Suprapubic skin (tissue), 4 donors: ENCODE results near the gene OR14A2. TPM values are rescaled to one million over a fixed set of nuclear protein-coding genes. Genes with fewer than 3 reads are reported as not detected.
"Not testable (repeated sequence)": the region's sequence is repeated elsewhere in the genome, so short reads cannot be mapped to it uniquely, and the experiment has no call there.

Source experiments
- DNase-seq, 2 donors: peaks; one replicate each; pipeline ENCODE4 v3.0.0-alpha.2; 2019; ENCODE audit warnings: low spot score in 2 of 2
- H3K27ac ChIP-seq: fragments of 200-600 bp; sonication (generic); one replicate; pipeline ENCODE4 v1.5.1; 2019
- H3K27me3 ChIP-seq: fragments of 200-600 bp; sonication (generic); one replicate; pipeline ENCODE4 v1.5.1; 2019
- H3K36me3 ChIP-seq: fragments of 200-600 bp; sonication (generic); one replicate; pipeline ENCODE4 v1.5.1; 2019
- H3K4me1 ChIP-seq: fragments of 200-600 bp; sonication (generic); one replicate; pipeline ENCODE4 v1.5.1; 2019
- H3K4me3 ChIP-seq: fragments of 200-600 bp; sonication (generic); one replicate; pipeline ENCODE4 v1.5.1; 2019; ENCODE audit warnings: mild to moderate bottlenecking
- H3K9me3 ChIP-seq: fragments of 200-600 bp; sonication (generic); one replicate; pipeline ENCODE4 v1.5.1; 2019
- EP300 ChIP-seq: sonication (generic); formaldehyde crosslinking; IDR thresholded peaks from one replicate; pipeline ENCODE4 v1.6.1; 2017; ENCODE audit warnings: antibody characterized with exemption
- POLR2A ChIP-seq, 2 donors: fragments of 450-650 bp; IDR thresholded peaks; one replicate each; pipeline ENCODE4 v1.6.1; 2017; ENCODE audit warnings: antibody characterized with exemption in 2 of 2, mild to moderate bottlenecking in 2 of 2, moderate library complexity in 2 of 2
- POLR2AphosphoS5 ChIP-seq, 3 donors: sonication (generic); formaldehyde crosslinking; IDR thresholded peaks; one replicate each; pipeline ENCODE4 v1.6.1; 2017; ENCODE audit warnings: antibody characterized with exemption in 3 of 3
- WGBS: methylation state at CpG from one replicate; pipeline ENCODE4 v1.1.5; 2018; 5-methylcytosine and 5-hydroxymethylcytosine counted together
- total RNA-seq, 4 donors: library from RNA; depleted of rRNA; stranded (reverse); fragments of >200 nt; gene quantifications; one replicate each; pipeline ENCODE4 v1.1.0, GENCODE V29; 2016
- TF ChIP-seq, protein P1 (sequence below), 2 donors: fragments of 200-600 bp in 1 of 2; fragments of 450-650 bp in 1 of 2; sonication (generic) in 1 of 2; IDR thresholded peaks; one replicate each; pipeline ENCODE4 v1.5.1; 2016 to 2019; ENCODE audit warnings: antibody characterized with exemption in 2 of 2, mild to moderate bottlenecking in 1 of 2, moderate library complexity in 1 of 2

OR14A2 gene
- total RNA-seq, 4 donors from 2014 or later: not detected

DNA sequence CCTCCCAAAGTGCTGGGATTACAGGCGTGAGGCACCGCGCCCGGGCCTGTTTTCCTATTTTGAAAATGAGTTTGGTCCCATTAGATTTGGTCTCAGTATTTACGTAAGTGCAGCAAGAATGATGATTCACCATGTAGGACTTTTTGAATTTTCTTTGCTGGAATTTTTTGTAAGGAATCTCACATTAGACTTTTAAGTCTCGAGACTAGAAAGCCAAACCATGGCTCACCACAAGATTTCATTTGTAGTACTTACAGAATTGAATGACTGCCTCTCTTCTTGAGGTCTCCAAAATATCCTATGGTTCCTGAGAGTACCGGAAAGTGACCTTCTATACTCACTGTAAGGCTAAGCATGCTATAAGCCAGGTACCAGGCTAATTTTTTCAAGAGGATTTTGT lies 325 bp downstream of the OR14A2 start:
- H3K4me3 ChIP-seq: no peak overlapping the region
- peaks cover 22% of the 10 kb centered on the region for H3K9me3 ChIP-seq
- no peak for DNase-seq
- no peaks in the 10 kb centered on the region for H3K27me3 ChIP-seq
- no peaks in the 10 kb centered on the region for H3K36me3 ChIP-seq
- H3K4me1 ChIP-seq: no peaks in the 10 kb centered on the region
- no peak overlapping the region for H3K27ac ChIP-seq
- TF ChIP-seq POLR2A (IDR thresholded peaks at IDR 0.05) (no peak), POLR2AphosphoS5 (IDR thresholded peaks at IDR 0.05) (no peak), EP300 (no peak)
- TF ChIP-seq, protein P1, sequence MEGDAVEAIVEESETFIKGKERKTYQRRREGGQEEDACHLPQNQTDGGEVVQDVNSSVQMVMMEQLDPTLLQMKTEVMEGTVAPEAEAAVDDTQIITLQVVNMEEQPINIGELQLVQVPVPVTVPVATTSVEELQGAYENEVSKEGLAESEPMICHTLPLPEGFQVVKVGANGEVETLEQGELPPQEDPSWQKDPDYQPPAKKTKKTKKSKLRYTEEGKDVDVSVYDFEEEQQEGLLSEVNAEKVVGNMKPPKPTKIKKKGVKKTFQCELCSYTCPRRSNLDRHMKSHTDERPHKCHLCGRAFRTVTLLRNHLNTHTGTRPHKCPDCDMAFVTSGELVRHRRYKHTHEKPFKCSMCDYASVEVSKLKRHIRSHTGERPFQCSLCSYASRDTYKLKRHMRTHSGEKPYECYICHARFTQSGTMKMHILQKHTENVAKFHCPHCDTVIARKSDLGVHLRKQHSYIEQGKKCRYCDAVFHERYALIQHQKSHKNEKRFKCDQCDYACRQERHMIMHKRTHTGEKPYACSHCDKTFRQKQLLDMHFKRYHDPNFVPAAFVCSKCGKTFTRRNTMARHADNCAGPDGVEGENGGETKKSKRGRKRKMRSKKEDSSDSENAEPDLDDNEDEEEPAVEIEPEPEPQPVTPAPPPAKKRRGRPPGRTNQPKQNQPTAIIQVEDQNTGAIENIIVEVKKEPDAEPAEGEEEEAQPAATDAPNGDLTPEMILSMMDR (IDR thresholded peaks at IDR 0.05): no peak
- 93% methylated on average over 7 of the region's 7 CpGs for WGBS

DNA sequence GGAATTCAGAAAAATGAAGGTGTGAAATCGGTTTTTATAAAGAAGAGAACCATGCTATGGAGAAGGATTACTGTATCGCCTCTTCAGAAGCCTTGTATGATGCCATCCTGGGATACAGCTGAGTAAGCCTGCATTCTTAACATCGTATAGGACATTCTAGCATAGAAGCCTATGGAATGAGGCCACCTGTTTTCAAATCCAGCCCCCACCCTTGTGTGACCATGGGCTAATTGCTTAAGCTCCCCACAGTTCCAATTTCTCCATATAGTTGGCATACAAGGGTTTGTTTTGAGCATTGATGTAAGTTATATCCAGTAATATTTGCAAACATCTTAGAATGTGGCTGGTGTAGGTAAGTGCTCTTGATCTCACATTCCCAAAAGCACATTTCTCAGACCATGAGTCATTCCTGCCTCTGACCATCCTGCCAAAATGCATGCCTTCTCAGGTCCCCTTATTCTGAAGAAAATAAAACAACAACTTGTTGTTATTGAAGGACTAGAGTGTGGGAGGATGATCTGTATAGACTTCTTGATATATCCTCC lies 1.5 kb downstream of the OR14A2 start:
- WGBS: 83% methylated on average over 3 of the region's 3 CpGs
- TF ChIP-seq POLR2AphosphoS5 (IDR thresholded peaks at IDR 0.05): no peak
- no peak for DNase-seq

DNA sequence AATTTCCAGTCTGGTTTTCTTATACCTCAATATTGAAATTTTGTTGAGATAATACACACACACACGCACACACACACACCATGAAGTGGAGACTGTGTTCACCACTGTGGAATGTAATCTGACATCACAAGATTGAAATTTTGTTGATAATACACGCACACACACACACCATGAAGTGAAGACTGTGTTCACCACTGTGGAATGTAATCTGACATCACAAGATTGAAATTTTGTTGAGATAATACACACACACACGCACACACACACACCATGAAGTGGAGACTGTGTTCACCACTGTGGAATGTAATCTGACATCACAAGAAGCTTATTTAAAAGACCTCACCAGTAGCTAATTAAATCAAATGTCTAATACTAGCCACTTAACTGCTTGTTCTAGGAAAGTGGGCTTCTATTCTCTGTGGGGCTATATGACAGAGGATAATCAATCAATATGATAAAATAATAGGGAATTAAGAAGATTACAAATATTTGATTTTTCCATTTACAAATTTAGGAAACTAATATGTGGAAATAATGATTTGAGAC lies 5.7 kb downstream of the OR14A2 start:
- H3K9me3 ChIP-seq, H3K4me1 ChIP-seq, H3K36me3 ChIP-seq, DNase-seq, H3K4me3 ChIP-seq, H3K27me3 ChIP-seq, H3K27ac ChIP-seq: not testable (repeated sequence)
- WGBS: 59% methylated on average over 3 of the region's 3 CpGs

More for the DNA sequence above, 1.5 kb downstream of the OR14A2 start:
- Histone ChIP-seq H3K27ac (no peak overlapping the region), H3K36me3 (no peaks in the 10 kb centered on the region), H3K27me3 (no peaks in the 10 kb centered on the region), H3K4me1 (no peaks in the 10 kb centered on the region), H3K4me3 (no peak overlapping the region), H3K9me3 (peaks cover 22% of the 10 kb centered on the region)

DNA sequence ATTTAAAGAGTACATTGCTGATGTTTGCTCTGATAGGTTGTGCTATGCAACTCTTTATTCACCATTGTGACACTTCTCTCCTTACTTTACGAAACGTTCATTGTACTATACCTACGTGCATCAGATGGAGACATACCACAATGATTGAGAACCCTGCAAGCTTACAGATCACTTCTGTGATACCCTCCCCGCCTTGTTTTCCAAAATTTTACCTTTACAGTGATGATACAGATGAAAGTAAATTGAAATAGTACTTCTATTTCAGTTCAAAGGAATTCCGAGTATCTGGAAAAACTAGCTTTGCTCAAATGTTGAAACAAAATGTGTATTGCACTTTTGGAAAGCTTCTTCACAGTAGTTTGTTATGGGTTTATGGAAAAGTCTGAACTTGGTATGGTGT lies 6.2 kb downstream of the OR14A2 start:
- Histone ChIP-seq H3K4me3 (no peak overlapping the region), H3K27me3 (no peaks in the 10 kb centered on the region), H3K9me3 (peaks cover 4% of the 10 kb centered on the region), H3K4me1 (no peaks in the 10 kb centered on the region), H3K36me3 (no peaks in the 10 kb centered on the region), H3K27ac (no peak overlapping the region)
- TF ChIP-seq POLR2A (IDR thresholded peaks at IDR 0.05) (no peak), POLR2AphosphoS5 (IDR thresholded peaks at IDR 0.05) (no peak)
- TF ChIP-seq, protein P1 (IDR thresholded peaks at IDR 0.05): no peak
- 68% methylated on average over 5 of the region's 5 CpGs for WGBS
- DNase-seq: no peak

DNA sequence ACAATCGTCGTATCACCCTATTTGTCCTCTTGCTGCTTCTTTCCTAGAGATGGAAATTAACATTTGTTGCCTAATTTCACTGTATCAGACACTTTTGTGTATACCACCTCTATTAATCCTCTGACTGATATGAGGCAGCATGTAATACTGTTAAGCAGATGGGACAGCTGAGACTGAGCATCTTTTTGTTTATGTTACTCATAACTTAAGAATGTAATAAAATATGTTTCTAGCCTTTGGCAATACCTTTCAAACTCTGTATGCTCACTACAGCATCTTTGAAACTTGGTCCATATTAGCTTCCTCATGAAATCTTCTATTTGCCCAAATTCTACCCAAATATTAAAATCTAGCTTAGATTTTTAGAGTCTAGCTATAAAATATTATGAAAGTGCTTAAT lies 7.2 kb downstream of the OR14A2 start:
- H3K4me3 ChIP-seq: no peak overlapping the region
- WGBS: 93% methylated on average over 2 of the region's 2 CpGs

DNA sequence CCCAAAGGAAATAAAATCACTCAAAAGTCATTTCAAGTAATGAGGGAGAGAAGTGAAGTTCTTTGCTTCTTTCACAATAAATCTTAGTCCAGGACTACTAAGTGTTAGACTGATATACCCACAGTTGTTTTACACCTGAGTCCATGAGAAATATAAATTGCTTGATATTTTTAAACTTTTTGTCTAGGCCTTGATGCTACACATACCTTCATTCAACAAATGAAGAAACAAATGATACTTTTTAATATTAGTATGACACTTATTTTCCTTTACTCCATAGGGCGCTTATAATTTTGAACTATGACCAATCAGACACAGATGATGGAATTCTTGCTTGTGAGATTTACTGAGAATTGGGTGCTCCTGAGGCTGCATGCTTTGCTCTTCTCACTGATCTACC lies 9.6 kb downstream of the OR14A2 start, which contains the start of gene OR14K1:
Gene OR14K1, plus strand, starts transcription at position 301 of the 400 bp plus-strand sequence. Its CDS starts 0 bp downstream, at position 301.
- Histone ChIP-seq H3K4me1 (no peaks in the 10 kb centered on the region), H3K36me3 (no peaks in the 10 kb centered on the region), H3K27ac (no peak within 1 kb of the TSS), H3K27me3 (no peaks in the 10 kb centered on the region), H3K4me3 (no peak within 1 kb of the TSS), H3K9me3 (peaks cover 8% of the 10 kb centered on the region)
- DNase-seq: no peak
- 97% methylated on average over 1 of the region's 1 CpG for WGBS
- TF ChIP-seq, protein P1 (IDR thresholded peaks at IDR 0.05): no peak
- TF ChIP-seq EP300 (no peak), POLR2A (IDR thresholded peaks at IDR 0.05) (no peak), POLR2AphosphoS5 (IDR thresholded peaks at IDR 0.05) (no peak)

More for the DNA sequence above, 7.2 kb downstream of the OR14A2 start:
- no peaks in the 10 kb centered on the region for H3K4me1 ChIP-seq
- no peak overlapping the region for H3K27ac ChIP-seq
- no peak for TF ChIP-seq POLR2A (IDR thresholded peaks at IDR 0.05)
- TF ChIP-seq POLR2AphosphoS5 (IDR thresholded peaks at IDR 0.05): no peak
- TF ChIP-seq, protein P1 (IDR thresholded peaks at IDR 0.05): no peak
- no peak for TF ChIP-seq EP300
- no peaks in the 10 kb centered on the region for H3K27me3 ChIP-seq
- no peak for DNase-seq
- H3K9me3 ChIP-seq: peaks cover 4% of the 10 kb centered on the region
- no peaks in the 10 kb centered on the region for H3K36me3 ChIP-seq
